ENCODE measurements around the gene SLC35G3.
"Not testable (repeated sequence)": the region's sequence is repeated elsewhere in the genome, so short reads cannot be mapped to it uniquely, and the experiment has no call there.

The SLC35G3 gene

GRCh38 chr17:35194001-35194400, at the start of gene SLC35G3:
Gene SLC35G3 (minus strand): TSS chr17:35194393. CDS start chr17:35194307, 86 bp downstream.
- in situ Hi-C loops (cut with MboI; ENCODE audit: low sequenced_read_pairs) = not testable (repeated sequence)

DNA sequence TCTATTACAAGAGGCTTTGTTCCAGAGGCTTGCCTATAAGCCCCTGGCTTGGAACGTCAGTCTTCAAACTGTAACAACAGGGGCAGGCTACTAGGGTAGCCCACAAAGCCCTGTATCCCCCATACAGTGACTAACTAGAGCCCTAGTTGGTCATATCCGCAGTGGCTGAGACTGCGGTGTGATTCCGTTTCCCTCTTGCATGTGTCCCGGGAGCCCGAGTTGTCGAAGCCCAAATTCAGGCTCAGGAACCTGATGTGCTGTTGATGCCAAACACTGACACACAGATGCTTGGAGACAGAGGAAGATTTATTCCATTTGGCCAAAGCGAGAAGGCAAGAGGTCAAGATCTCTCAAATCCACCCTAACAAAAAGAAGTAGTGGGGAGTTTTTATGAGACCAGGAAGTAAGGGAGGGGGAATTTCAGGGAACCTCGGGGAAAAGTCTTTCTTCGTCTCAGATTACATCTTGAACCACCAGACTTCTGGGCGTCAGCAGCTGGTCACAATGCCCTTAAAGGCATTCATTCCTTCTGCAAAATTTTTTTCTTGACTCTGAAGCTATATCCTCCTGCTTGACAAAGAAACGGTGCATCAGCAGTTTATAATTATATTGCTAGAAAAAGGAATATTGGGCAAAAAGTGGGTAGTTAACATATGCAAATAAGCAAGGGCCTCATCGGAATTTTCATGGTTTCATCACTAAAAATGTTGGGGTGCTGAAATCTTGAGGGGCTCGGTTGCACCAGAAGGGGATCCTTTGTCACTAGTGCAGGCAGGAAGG, 49.6 kb upstream of the SLC35G3 start:
- in situ Hi-C loops (cut with MboI; ENCODE audit: low sequenced_read_pairs) = no loop called here

DNA sequence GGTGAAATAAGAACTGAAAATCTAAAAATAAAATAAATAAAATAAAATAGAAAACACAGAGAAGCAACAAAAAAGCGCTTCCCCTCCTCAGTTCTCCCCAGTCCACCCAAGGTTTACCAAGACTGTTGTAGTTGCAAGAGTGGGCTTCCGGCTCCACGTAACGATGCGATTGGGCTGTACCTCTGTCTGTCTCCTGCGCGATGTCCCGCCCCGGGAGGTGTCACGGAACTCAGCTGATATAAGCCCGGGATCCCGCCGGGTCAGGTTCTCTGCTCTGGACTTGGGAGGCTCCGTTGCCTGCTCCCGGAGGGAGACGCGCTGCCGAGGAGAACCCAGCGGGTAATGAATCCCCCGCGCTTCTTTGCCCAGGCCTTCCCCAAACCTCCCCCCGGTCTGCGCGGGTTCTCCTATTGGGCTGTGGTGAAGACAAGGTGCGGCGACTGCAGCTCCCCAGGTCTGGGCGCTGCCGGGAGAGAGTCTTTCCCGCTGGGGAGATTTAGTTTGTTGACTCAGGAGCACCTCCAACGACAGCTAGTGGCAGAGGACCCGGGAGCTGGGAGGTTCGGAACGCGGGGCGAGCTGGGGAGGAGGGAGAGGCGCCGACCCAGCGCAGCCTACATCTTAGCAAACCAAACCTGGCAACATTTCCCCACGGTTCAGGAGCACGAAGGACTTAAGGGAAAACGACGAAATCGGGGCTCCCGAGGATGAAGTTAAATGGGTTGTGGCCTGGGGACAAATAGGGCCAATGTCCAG, 48.8 kb upstream of the SLC35G3 start, which contains the start of gene SLFN5:
Gene SLFN5, plus strand, starts transcription at position 268 of the 756 bp plus-strand sequence. CDS start 15,619 bp downstream, outside the sequence.
- in situ Hi-C loops (cut with MboI; ENCODE audit: low sequenced_read_pairs) = no loop called here

GRCh38 chr17:35242158-35242804, 48.1 kb upstream of the SLC35G3 start:
- in situ Hi-C loops (cut with MboI; ENCODE audit: low sequenced_read_pairs) = no loop called here

DNA sequence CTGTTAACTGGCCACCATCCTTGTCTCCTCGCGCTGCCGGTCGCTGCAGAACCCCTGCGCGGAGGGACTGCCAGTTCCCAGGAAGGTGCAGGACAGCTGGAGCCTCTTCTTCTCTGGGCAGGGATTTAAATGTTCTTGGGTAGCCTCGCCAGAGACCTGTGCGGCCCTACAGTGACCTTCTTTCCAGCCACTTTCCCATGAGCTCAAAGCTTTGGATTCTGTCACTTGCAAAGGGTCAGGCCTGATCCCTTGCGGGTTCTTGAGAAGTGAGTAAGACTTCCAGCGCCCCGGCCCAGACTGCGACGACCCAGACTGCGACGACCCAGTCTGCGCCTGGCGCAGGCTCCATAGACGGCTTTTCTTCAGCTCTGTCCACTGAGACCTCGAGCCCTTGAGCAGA, 47.3 kb upstream of the SLC35G3 start:
- in situ Hi-C loops (cut with MboI; ENCODE audit: low sequenced_read_pairs) = no loop called here

DNA sequence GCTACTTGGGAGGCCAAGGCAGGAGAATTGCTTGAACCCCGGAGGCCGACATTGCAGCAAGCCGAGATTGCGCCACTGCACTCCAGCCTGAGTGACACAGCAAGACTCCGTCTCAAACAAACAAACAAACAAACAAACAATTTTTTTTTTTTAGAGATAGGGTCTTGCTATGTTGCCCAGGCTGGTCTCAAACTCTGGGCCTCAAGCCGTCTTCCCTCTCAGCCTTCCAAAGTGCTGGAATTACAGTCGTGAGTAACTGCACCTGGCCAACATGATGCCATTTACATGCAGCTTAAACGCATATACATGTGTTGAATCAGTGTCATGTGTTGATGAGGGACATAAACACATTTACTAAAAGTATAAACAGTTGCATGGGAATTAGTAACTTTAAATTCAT, 46.7 kb upstream of the SLC35G3 start:
- in situ Hi-C loops (cut with MboI; ENCODE audit: low sequenced_read_pairs) = no loop called here

DNA sequence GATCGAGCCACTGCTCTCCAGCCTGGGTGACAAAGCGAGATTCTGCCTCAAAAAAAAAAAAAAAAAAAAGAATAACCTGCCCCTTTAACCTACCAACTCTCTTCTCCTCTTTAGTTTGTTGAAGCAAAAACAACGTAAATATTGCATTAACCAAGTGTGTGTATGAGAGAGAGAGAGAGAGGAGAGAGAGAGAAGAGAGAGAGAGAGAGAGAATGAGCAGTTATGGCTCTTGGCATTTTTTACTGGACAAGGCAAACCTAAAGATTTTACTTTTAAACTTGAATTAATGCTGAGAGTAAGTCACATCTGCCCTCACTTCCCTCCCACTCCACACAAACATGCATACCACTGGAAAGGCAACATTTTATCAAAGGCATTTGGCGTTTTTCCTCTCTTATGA, 45.6 kb upstream of the SLC35G3 start:
- in situ Hi-C loops (cut with MboI; ENCODE audit: low sequenced_read_pairs) = no loop called here

GRCh38 chr17:35238821-35239220, 44.6 kb upstream of the SLC35G3 start:
- in situ Hi-C loops (cut with MboI; ENCODE audit: low sequenced_read_pairs) = no loop called here

GRCh38 chr17:35236821-35237220, 42.6 kb upstream of the SLC35G3 start:
- in situ Hi-C loops (cut with MboI; ENCODE audit: low sequenced_read_pairs) = no loop called here

GRCh38 chr17:35235917-35236316, 41.7 kb upstream of the SLC35G3 start:
- in situ Hi-C loops (cut with MboI; ENCODE audit: low sequenced_read_pairs) = no loop called here

DNA sequence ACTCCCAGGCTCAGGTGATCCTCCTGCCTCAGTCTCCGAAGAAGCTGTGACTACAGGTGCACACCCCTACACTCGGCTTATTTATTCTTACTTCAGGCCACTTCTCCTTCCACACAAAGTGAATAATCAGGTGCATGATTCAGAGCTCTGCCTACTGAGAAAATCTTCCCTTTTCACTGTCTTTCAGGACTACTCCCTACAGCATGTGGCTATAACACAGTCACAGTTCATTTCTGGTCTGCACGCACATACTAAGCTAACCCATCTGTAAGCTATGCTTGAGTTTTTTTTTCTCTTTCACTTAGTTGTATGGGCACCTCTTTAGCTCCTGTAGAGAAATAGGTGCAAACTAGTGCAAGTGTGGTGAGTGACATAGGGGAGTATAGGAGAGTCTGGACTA, 41.1 kb upstream of the SLC35G3 start:
- in situ Hi-C loops (cut with MboI; ENCODE audit: low sequenced_read_pairs) = no loop called here

- in situ Hi-C loops (cut with MboI; ENCODE audit: low sequenced_read_pairs) = not testable (repeated sequence)
Observed at GRCh38 chr17:35234315-35234714, 40.1 kb upstream of the SLC35G3 start.

DNA sequence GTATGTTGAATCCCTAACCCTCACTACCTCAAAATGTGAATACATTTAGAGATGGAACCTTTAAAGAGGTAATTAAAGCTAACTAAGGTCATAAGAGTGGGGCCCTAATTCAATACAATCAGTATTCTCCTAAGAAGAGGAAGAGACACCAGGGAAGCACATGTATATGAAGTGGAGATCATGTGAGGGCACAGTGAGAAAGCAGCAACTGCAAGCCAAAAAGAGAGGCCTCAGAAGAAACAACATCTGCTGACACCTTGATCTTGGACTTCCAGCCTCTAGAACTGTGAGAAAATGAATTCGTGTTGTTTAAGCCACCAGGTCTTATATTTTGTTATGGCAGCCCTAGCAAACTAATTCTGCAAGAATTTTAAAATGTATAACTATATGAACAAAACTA, 35.4 kb upstream of the SLC35G3 start:
- in situ Hi-C loops (cut with MboI; ENCODE audit: low sequenced_read_pairs) = no loop called here

DNA sequence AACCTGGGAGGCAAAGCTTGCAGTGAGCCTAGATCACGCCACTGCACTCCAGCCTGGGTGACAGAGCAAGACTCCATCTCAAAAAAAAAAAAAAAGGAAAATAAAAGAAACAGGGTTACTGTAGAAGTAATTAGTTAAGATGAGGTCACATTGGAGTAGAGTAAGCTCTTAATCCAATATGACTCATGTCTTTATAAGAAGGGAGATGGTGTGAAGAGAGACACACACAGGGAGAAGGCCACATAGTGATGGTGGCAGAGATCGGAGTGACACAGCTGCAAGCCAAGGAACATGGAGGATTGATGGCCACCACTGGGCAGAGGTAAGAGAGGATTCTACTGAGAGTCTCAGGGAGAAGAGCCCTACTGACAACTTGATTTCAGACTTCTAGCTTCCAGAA, 33.4 kb upstream of the SLC35G3 start:
- in situ Hi-C loops (cut with MboI; ENCODE audit: low sequenced_read_pairs) = no loop called here

- in situ Hi-C loops (cut with MboI; ENCODE audit: low sequenced_read_pairs) = no loop called here
Observed at GRCh38 chr17:35224436-35224835, 30.2 kb upstream of the SLC35G3 start.

DNA sequence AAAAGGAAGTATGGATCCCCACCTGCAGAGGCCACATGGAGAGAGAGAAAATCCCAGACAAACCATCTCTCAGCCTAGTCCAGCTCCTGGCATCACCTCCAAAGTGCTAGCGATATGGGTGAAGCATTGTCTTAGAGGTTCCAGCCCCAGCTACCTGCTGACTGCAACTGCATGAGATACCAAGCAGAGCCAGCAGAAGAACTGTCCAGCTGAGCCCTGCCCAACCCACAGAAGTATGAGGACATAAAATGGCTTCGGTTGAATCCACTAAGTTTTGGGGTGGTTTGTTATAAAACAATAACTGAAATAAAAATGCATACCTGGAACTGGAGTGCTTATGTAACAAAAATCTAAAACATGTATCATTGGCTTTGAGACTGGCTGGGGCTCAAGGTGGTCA, 28.3 kb upstream of the SLC35G3 start:
- in situ Hi-C loops (cut with MboI; ENCODE audit: low sequenced_read_pairs) = no loop called here

GRCh38 chr17:35218915-35219314, 24.7 kb upstream of the SLC35G3 start:
- in situ Hi-C loops (cut with MboI; ENCODE audit: low sequenced_read_pairs) = no loop called here

- in situ Hi-C loops (cut with MboI; ENCODE audit: low sequenced_read_pairs) = no loop called here
Observed at GRCh38 chr17:35217107-35217506, 22.9 kb upstream of the SLC35G3 start.

DNA sequence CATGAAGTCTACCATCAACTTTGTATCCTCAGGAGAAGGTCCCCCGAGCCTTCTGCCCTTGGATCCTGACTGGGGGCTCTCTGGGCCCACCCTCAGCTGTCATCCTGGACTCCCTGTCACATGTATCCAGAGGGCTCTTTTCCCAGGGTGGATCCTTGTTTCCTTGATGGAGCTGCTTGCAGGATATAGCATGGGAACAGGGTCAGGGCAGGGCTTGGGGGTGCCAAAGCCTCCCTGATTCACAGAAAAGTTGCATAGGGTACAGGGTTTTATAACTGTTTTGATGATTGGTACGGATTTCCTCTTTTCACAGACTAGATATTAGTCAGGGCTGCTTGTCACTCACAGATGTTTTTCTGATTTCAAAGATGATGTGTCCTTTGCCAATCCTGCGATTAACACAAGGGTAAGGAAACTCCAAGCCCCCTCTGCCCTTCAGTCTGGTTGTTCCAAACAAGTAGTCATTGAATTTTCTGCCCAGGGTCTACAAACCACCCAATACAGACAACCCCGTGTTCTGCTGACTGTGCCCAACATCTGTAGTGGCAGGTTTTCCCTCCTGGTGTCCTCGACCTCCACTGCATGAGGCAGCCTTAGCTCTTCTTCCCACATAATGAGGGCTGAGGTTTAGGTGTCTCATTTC, 20.6 kb upstream of the SLC35G3 start:
- in situ Hi-C loops (cut with MboI; ENCODE audit: low sequenced_read_pairs) = no loop called here

DNA sequence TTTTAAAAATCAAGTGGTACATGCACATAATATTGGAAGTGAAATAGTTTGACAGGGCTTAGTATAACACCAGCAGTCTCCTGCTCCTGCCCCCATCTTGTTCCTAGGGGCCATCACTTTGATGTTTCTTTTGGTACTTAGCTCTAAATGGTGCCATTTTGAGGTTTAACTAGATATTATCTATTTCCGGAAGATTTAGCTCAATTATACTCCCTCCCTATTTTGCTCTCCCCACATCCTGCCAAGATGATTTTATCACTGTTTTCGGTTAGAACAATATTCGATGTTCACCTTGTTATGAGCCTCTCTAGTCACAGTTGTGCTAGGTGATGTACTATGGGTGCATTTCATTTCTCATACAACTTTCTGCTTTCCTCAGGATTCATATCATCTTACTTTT, 20.0 kb upstream of the SLC35G3 start:
- in situ Hi-C loops (cut with MboI; ENCODE audit: low sequenced_read_pairs) = no loop called here

DNA sequence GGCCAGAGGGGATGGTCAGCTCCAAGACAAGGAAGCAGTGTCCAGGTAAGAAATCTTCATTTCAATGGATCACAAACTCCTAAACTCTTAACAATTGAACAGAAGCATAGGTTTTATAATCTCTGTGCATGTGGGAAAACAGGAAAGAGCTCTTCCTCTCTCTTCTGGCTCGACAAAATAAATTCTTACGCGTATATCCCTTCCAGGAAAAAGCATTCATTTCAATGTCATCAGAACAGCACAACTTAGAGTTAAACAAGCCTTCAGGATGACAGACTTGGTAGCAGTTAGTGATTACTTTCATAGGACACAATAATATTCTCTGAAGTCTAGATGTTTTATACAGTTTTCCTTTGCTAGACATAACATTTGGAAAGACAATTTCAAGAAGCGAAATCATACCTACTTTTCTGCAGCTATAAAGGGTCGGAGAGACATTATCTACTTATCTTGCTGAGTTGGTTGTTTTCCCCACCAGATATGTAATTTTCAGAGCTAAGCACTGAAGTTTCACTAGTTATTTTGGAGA, 19.3 kb upstream of the SLC35G3 start:
- in situ Hi-C loops (cut with MboI; ENCODE audit: low sequenced_read_pairs) = no loop called here

Measured in HL-60/S4 treated with phorbol 12-myristate 13-acetate at 8.2 ng/mL for 4 days and 3 days (cell line).